NCI-H1092 (cell line): Measurements from ENCODE around the gene CRBN.

Experiments used
- DNase-seq: peaks from one replicate; lab custom pipeline; 2025; lab: John Stamatoyannopoulos, UW

The CRBN gene

GRCh38 chr3:3110299-3110630, 69.2 kb downstream of the CRBN start, which contains the start of gene IL5RA:
TSS of gene IL5RA (minus strand) at chr3:3110374. CDS start at chr3:3104984, 5,390 bp downstream.
- DNase-seq = peak; percentile 8

- no peak for DNase-seq
These were observed 69.8 kb downstream of the CRBN start for GRCh38 chr3:3109407-3110298.

DNA sequence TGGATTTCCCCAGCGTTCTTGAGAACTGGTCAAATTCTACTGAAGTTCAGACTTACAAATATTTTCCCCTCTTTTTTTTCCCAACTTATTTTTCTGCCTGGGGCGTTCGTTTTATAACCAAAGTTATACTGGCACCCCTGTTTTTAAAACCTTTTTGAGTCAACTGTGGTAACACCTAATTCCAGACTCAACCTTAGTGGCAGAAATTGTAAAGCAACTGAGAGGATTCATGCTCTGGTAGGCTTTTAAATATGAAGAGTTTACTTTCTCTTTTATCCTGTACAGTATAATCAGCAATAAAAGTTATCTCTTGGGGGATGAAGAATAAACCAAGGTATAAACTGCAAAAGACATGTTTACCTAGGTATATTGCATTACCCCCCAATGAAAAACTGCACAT, 71.6 kb downstream of the CRBN start:
- DNase-seq = no peak

DNA sequence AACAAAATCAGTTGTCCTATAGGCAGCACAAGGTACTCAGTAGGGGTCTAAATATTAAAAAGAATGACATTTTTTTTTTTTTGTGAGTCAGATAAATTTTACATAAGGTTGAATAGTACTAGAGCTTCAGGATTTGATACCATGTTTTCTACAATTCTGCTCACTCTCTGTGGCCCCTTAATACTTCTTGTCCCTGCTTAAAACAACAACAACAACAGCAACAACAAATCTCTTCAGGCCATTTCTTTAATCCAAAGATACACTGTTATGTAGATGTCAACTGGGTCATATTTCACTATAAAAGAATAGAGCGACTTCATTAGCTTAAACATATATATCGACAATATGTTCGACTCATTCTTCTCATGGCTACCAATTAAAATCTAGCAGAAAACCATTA, 72.3 kb downstream of the CRBN start:
- DNase-seq = no peak

DNA sequence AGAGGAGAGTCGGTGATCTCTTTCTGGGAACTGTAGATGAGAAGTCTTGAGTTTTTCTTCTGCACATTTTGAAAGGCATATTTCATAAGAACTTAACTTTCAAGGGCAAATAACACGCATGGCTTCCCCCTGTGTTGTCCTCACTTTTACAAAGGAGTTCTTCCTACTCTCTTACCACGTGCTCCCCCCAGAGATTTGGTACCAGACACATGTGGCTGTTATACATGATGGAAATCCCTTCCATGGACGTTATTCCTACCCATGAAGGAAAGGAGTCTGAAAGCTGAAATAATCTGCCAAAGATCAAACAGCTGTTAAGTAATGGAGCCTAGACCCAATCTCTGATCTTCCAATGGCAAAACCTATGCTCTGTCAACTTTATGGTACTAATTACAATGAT, 73.7 kb downstream of the CRBN start:
- no peak for DNase-seq

DNA sequence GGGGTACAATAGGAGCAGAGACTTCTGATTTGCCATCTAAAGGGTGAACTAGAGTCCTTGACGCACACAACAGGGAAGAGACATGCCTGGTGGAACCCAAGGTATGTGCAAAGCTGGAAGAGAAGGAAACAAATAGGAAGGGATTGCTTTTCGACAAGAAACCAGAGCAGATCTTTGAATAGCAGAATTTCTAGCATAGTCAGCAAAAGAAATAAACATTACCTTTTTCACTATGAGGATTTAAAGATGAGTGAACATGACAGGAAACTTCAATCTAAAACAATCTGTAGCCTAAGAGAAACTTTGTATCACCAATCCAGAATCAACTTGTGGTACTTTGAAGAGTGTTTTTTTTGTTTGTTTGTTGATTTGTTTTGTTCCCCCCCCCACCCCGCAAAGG, 74.2 kb downstream of the CRBN start:
- no peak for DNase-seq

DNA sequence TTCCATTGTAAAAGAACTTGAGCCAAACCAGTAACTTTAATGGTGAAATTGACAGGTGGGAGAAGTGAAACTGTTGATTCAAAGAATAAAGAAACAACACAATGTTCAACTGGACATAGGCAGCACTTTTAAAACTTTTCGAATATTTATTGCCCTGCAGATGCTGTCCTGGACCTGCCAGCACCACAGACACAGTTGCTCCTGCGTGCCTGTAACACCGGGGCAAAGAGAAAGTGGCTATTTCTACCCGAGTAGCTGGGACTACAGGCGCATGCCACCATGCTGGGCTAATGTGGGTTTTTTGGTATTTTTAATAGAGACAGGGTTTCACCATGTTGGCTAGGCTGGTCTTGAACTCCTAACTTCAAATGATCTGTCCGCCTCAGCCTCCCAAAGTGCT, 76.7 kb downstream of the CRBN start:
- DNase-seq = no peak

GRCh38 chr3:3101660-3102458, 77.6 kb downstream of the CRBN start:
- no peak for DNase-seq
